Measurements from ENCODE around the gene CCNL2.

- TF ChIP-seq EZH2 (IDR thresholded peaks at IDR 0.05; ENCODE audit: insufficient read depth, poor library complexity, severe bottlenecking) = no peak
- TF ChIP-seq EZH2phosphoT487 (IDR thresholded peaks at IDR 0.05; ENCODE audit: insufficient read depth, low read depth) = no peak
These were observed 35.6 kb upstream of the CCNL2 start for GRCh38 chr1:1434824-1435105.
